HG03045 (cell line): ENCODE results near the gene SDHAF3.
"Not testable (repeated sequence)": the region's sequence is repeated elsewhere in the genome, so short reads cannot be mapped to it uniquely, and the experiment has no call there.

Source experiments
- ATAC-seq: cut with Tn5 transposase; IDR thresholded peaks from one replicate; pipeline ENCODE4 v1.9.1; 2021; ENCODE audit warnings: mild to moderate bottlenecking, moderate library complexity; ENCODE audit not compliant: unreplicated experiment

The SDHAF3 gene

GRCh38 chr7:97123115-97123514 is 5.6 kb downstream of the SDHAF3 start:
- ATAC-seq: not testable (repeated sequence)

GRCh38 chr7:97126483-97127171 is 9.1 kb downstream of the SDHAF3 start:
- no peak for ATAC-seq

- no peak for ATAC-seq
Observed at GRCh38 chr7:97128736-97129135, 11.2 kb downstream of the SDHAF3 start.

- ATAC-seq: no peak
Observed at GRCh38 chr7:97130417-97131139, 13.1 kb downstream of the SDHAF3 start.

GRCh38 chr7:97133159-97133558 is 15.7 kb downstream of the SDHAF3 start:
- ATAC-seq: no peak

GRCh38 chr7:97138830-97139229 is 21.3 kb downstream of the SDHAF3 start:
- no peak for ATAC-seq

GRCh38 chr7:97145068-97145467 is 27.6 kb downstream of the SDHAF3 start:
- no peak for ATAC-seq

- ATAC-seq: no peak
Observed at GRCh38 chr7:97149843-97150242, 32.3 kb downstream of the SDHAF3 start.

GRCh38 chr7:97155897-97156418 is 38.5 kb downstream of the SDHAF3 start:
- no peak for ATAC-seq

GRCh38 chr7:97159984-97160383 is 42.5 kb downstream of the SDHAF3 start:
- ATAC-seq: not testable (repeated sequence)

- ATAC-seq: not testable (repeated sequence)
Observed at GRCh38 chr7:97161609-97162008, 44.1 kb downstream of the SDHAF3 start.

GRCh38 chr7:97166308-97166707 is 48.8 kb downstream of the SDHAF3 start:
- ATAC-seq: no peak

GRCh38 chr7:97167176-97167575 is 49.7 kb downstream of the SDHAF3 start:
- ATAC-seq: no peak

- no peak for ATAC-seq
Observed at GRCh38 chr7:97167749-97168148, 50.3 kb downstream of the SDHAF3 start.

- ATAC-seq: no peak
Observed at GRCh38 chr7:97174303-97174702, 56.8 kb downstream of the SDHAF3 start.

- ATAC-seq: no peak
Observed at GRCh38 chr7:97179454-97180104, 62.1 kb downstream of the SDHAF3 start.

GRCh38 chr7:97187067-97187466 is 69.6 kb downstream of the SDHAF3 start:
- no peak for ATAC-seq

- not testable (repeated sequence) for ATAC-seq
Observed at GRCh38 chr7:97196174-97196573, 78.7 kb downstream of the SDHAF3 start.

- no peak for ATAC-seq
Observed at GRCh38 chr7:97198596-97198995, 81.1 kb downstream of the SDHAF3 start.

- no peak for ATAC-seq
Observed at GRCh38 chr7:97200018-97200417, 82.5 kb downstream of the SDHAF3 start.

- no peak for ATAC-seq
Observed at GRCh38 chr7:97203957-97204356, 86.5 kb downstream of the SDHAF3 start.

- no peak for ATAC-seq
Observed at GRCh38 chr7:97204821-97205220, 87.3 kb downstream of the SDHAF3 start.
